Activated B cell treated with CpG ODN at 0.5 μM for 24 hours (primary cell): Measurements from ENCODE around the gene HPSE2. TPM values are rescaled to one million over a fixed set of nuclear protein-coding genes. Genes with fewer than 3 reads are reported as not detected.

Source experiments
- ATAC-seq: fragments of 200-7000 bp; cut with Tn5 transposase; one replicate; pipeline ENCODE4 v1.10.0; 2021; ENCODE audit warnings: low read depth, mild to moderate bottlenecking, moderate library complexity
- CTCF ChIA-PET: fragments of 350-600 bp; sonication (Branson Sonifier 250); formaldehyde crosslinking; loops from one replicate; lab custom pipeline; 2021; ENCODE audit warnings: antibody characterized with exemption; lab: Charles Lee
- POLR2A ChIA-PET: fragments of 350-600 bp; sonication (Branson Sonifier 250); formaldehyde crosslinking; loops from one replicate; lab custom pipeline; 2021; ENCODE audit warnings: antibody characterized with exemption; lab: Charles Lee
- DNase-seq: peaks from one replicate; pipeline ENCODE4 v3.0.0; 2022
- H3K27ac Mint-ChIP-seq: one replicate; pipeline ENCODE4 v1.8.0; 2020; ENCODE audit warnings: mixed read lengths
- H3K27me3 Mint-ChIP-seq: one replicate; pipeline ENCODE4 v1.8.0; 2021; ENCODE audit warnings: mixed read lengths
- H3K36me3 Mint-ChIP-seq: one replicate; pipeline ENCODE4 v1.8.0; 2021; ENCODE audit warnings: low read depth, mixed read lengths
- H3K4me1 Mint-ChIP-seq: one replicate; pipeline ENCODE4 v1.8.0; 2021; ENCODE audit warnings: mixed read lengths
- H3K4me3 Mint-ChIP-seq: one replicate; pipeline ENCODE4 v1.8.0; 2020; ENCODE audit warnings: mild to moderate bottlenecking, mixed read lengths
- H3K9me3 Mint-ChIP-seq: one replicate; pipeline ENCODE4 v1.8.0; 2020; ENCODE audit warnings: mixed read lengths
- CTCF ChIP-seq: fragments of 200-600 bp; IDR thresholded peaks from one replicate; pipeline ENCODE4 v1.8.0; 2022; ENCODE audit warnings: antibody characterized with exemption, mild to moderate bottlenecking
- intact Hi-C: fragments of 100-400 bp; cut with micrococcal nuclease; formaldehyde crosslinking; loops from one replicate; pipeline ENCODE4 v1.15.1; 2024
- total RNA-seq: library from RNA; stranded (reverse); gene quantifications from 2 replicates; pipeline ENCODE4 v1.2.3, GENCODE V29; 2022

Gene HPSE2
- total RNA-seq, 1 donor from 2014 or later, result not detected

GRCh38 chr10:98485959-98486358 is 749.7 kb downstream of the HPSE2 start:
- CTCF ChIA-PET, result no interaction called here
- POLR2A ChIA-PET, result no interaction called here
- ATAC-seq (no peak), DNase-seq (no peak)
- no peaks in the 10 kb centered on the region for H3K9me3 Mint-ChIP-seq
- H3K36me3 Mint-ChIP-seq, result no peaks in the 10 kb centered on the region
- peaks cover 2% of the 10 kb centered on the region for H3K4me1 Mint-ChIP-seq
- peaks cover 7% of the 10 kb centered on the region for H3K27me3 Mint-ChIP-seq
- no peak overlapping the region for H3K4me3 Mint-ChIP-seq
- no peak for TF ChIP-seq CTCF
- intact Hi-C loops, result no loop called here
- no peak overlapping the region for H3K27ac Mint-ChIP-seq

- H3K27me3 Mint-ChIP-seq, result peaks cover 7% of the 10 kb centered on the region
- no peak overlapping the region for H3K4me3 Mint-ChIP-seq
- no peak overlapping the region for H3K27ac Mint-ChIP-seq
- no peaks in the 10 kb centered on the region for H3K36me3 Mint-ChIP-seq
- ATAC-seq (no peak), DNase-seq (no peak)
- ChIA-PET POLR2A (no interaction called here), CTCF (no interaction called here)
- H3K9me3 Mint-ChIP-seq, result no peaks in the 10 kb centered on the region
- peaks cover 2% of the 10 kb centered on the region for H3K4me1 Mint-ChIP-seq
- intact Hi-C loops, result no loop called here
- no peak for TF ChIP-seq CTCF
Observed at GRCh38 chr10:98483658-98484057, 752.0 kb downstream of the HPSE2 start.

- no peak for ATAC-seq
- H3K4me1 Mint-ChIP-seq, result peaks cover 2% of the 10 kb centered on the region
- intact Hi-C loops, result no loop called here
- H3K27me3 Mint-ChIP-seq, result peaks cover 5% of the 10 kb centered on the region
- no peak for DNase-seq
- H3K36me3 Mint-ChIP-seq, result no peaks in the 10 kb centered on the region
- no peak overlapping the region for H3K4me3 Mint-ChIP-seq
- ChIA-PET CTCF (no interaction called here), POLR2A (no interaction called here)
- no peak for TF ChIP-seq CTCF
- H3K27ac Mint-ChIP-seq, result no peak overlapping the region
- H3K9me3 Mint-ChIP-seq, result no peaks in the 10 kb centered on the region
Observed at GRCh38 chr10:98482096-98482495, 753.6 kb downstream of the HPSE2 start.

GRCh38 chr10:98481404-98481945 is 754.2 kb downstream of the HPSE2 start:
- H3K9me3 Mint-ChIP-seq, result no peaks in the 10 kb centered on the region
- peaks cover 2% of the 10 kb centered on the region for H3K4me1 Mint-ChIP-seq
- H3K27me3 Mint-ChIP-seq, result peaks cover 4% of the 10 kb centered on the region
- ATAC-seq (no peak), DNase-seq (no peak)
- POLR2A ChIA-PET, result no interaction called here
- intact Hi-C loops, result no loop called here
- no peak overlapping the region for H3K4me3 Mint-ChIP-seq
- H3K27ac Mint-ChIP-seq, result no peak overlapping the region
- CTCF ChIA-PET, result no interaction called here
- no peaks in the 10 kb centered on the region for H3K36me3 Mint-ChIP-seq
- TF ChIP-seq CTCF, result no peak

DNA sequence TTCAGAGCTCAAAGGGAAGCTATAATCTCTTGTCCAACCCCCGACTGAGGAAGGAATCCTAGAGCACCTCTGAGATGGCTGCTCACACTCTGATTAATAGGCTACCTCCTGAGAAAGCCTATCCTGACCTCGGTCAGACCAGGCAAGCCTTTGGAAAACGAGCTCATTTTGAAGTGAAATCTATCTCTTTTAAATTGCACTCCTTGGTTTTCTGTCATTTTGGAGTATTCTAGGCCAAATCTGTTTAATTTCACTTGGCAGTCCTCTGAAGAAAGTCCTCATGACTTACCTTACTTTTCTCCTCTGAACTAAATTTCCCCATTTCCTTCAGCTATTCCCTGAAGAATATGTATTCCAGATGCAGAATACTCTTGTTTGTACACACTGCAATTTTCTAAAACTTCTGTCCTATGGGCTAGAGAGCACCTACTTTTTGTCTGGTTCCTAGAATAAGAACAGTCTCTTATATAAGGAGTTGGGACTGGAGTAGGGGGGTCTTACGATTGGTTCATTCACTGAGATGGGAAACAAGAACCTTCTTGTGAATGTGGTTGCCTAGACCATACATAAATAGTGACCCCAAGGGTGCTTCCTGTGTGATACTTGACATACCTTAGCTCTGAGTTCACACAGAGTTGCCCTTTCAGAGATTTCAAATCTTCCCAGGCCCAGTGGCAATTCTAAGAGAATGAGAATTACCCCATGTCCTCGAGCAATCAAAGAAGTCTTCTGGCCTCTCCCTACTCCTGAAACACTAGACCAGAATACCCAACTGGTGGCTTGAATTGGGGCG is 757.0 kb downstream of the HPSE2 start:
- intact Hi-C loops, result no loop called here
- DNase-seq (no peak), ATAC-seq (no peak)
- no peaks in the 10 kb centered on the region for H3K36me3 Mint-ChIP-seq
- no peak for TF ChIP-seq CTCF
- H3K27ac Mint-ChIP-seq, result no peak overlapping the region
- H3K9me3 Mint-ChIP-seq, result no peaks in the 10 kb centered on the region
- H3K4me1 Mint-ChIP-seq, result peaks cover 17% of the 10 kb centered on the region
- no peak overlapping the region for H3K4me3 Mint-ChIP-seq
- CTCF ChIA-PET, result interaction anchor here (2.1 kb wide), 1 partner anchor 11 kb away, joined by 10 read pairs; no protein-coding TSS in a partner anchor
- POLR2A ChIA-PET, result no interaction called here
- H3K27me3 Mint-ChIP-seq, result no peaks in the 10 kb centered on the region
